HepG2 (cell line): ENCODE measurements around the gene APOC4. TPM values are rescaled to one million over a fixed set of nuclear protein-coding genes. Genes with fewer than 3 reads are reported as not detected.

Experiments used
- JDP2 ChIP-seq: sonication (generic); formaldehyde crosslinking; IDR thresholded peaks from 2 replicates; pipeline ENCODE4 v1.8.1; 2022; ENCODE audit warnings: missing genetic modification reagents, borderline replicate concordance
- KLF16 ChIP-seq, 2 experiments: sonication (generic) in 1 of 2; formaldehyde crosslinking in 1 of 2; IDR thresholded peaks; 2 replicates each; pipeline versions ENCODE4 v1.6.1 to v1.8.0; 2016 to 2023; ENCODE audit warnings: missing genetic modification reagents in 2 of 2, missing compliant biosample characterization in 1 of 2
- KMT2B ChIP-seq: IDR thresholded peaks from 2 replicates; pipeline ENCODE4 v1.6.1; 2016; ENCODE audit warnings: missing genetic modification reagents, missing compliant biosample characterization
- MIER3 ChIP-seq: IDR thresholded peaks from 2 replicates; pipeline ENCODE4 v1.6.1; 2016; ENCODE audit warnings: missing compliant biosample characterization, borderline replicate concordance
- RBM22 ChIP-seq: fragments of 200-400 bp; formaldehyde crosslinking; optimal IDR thresholded peaks from 2 replicates; pipeline ENCODE3; 2017; ENCODE audit warnings: mild to moderate bottlenecking, low read length, moderate library complexity
- REL ChIP-seq: sonication (generic); formaldehyde crosslinking; conservative IDR thresholded peaks from 2 replicates; pipeline ENCODE4 v1.8.0; 2022; ENCODE audit warnings: mild to moderate bottlenecking, missing genetic modification reagents, moderate library complexity
- STAT5B ChIP-seq: sonication (generic); formaldehyde crosslinking; IDR thresholded peaks from 2 replicates; pipeline ENCODE4 v1.4.0; 2020; ENCODE audit warnings: missing genetic modification reagents
- TARDBP ChIP-seq: sonication (generic); formaldehyde crosslinking; IDR thresholded peaks from 2 replicates; pipeline ENCODE4 v1.8.0; 2022; ENCODE audit warnings: mild to moderate bottlenecking, missing genetic modification reagents
- ZBTB21 ChIP-seq: sonication (generic); formaldehyde crosslinking; IDR thresholded peaks from 2 replicates; pipeline ENCODE4 v1.4.0; 2020; ENCODE audit warnings: missing genetic modification reagents
- ZBTB34 ChIP-seq: sonication (generic); formaldehyde crosslinking; IDR thresholded peaks from 2 replicates; pipeline ENCODE4 v1.8.0; 2022; ENCODE audit warnings: mild to moderate bottlenecking, missing genetic modification reagents
- ZNF550 ChIP-seq: sonication (generic); formaldehyde crosslinking; IDR thresholded peaks from 2 replicates; pipeline ENCODE4 v1.4.0; 2020; ENCODE audit warnings: mild to moderate bottlenecking, missing genetic modification reagents, borderline replicate concordance
- ZNF607 ChIP-seq: sonication (generic); formaldehyde crosslinking; IDR thresholded peaks from 2 replicates; pipeline ENCODE4 v1.5.1; 2020; ENCODE audit warnings: missing genetic modification reagents, mild to moderate bottlenecking, borderline replicate concordance
- ZNF678 ChIP-seq: sonication (generic); formaldehyde crosslinking; IDR thresholded peaks from 2 replicates; pipeline ENCODE4 v1.4.0; 2020; ENCODE audit warnings: mild to moderate bottlenecking, missing genetic modification reagents
- polyA plus RNA-seq, 8 experiments: library from polyadenylated mRNA; depleted of rRNA in 3 of 8; stranded (reverse) in 7 of 8; unstranded in 1 of 8; fragments of >200 nt; fragmentation: Illumina TruSeq in 4 of 8; extraction: Trizol in 4 of 8; gene quantifications; 2 replicates each; pipeline versions ENCODE4 v1.2.1 to v1.2.3, GENCODE V29; 2011 to 2016; ENCODE audit warnings: low read depth in 4 of 8, missing spikeins in 1 of 8, mixed read lengths in 1 of 8; ENCODE audit not compliant: insufficient read depth in 1 of 8
- total RNA-seq, 5 experiments: library from RNA; depleted of rRNA; stranded (reverse); fragments of >200 nt; fragmentation: Illumina TruSeq; extraction: Trizol; gene quantifications; 2 replicates each; pipeline ENCODE4 v1.2.3, GENCODE V29; 2016; ENCODE audit warnings: low read depth in 1 of 5
- TF ChIP-seq, protein P1 (sequence below): sonication (generic); formaldehyde crosslinking; IDR thresholded peaks from 2 replicates; pipeline ENCODE4 v1.5.1; 2020; ENCODE audit warnings: missing genetic modification reagents, mild to moderate bottlenecking, borderline replicate concordance
- TF ChIP-seq, protein P2 (sequence below): fragments of 450-650 bp; IDR thresholded peaks from 2 replicates; pipeline ENCODE4 v1.6.1; 2017; ENCODE audit warnings: mild to moderate bottlenecking
- TF ChIP-seq, protein P3 (sequence below): IDR thresholded peaks from 2 replicates; pipeline ENCODE4 v1.6.1; 2012; ENCODE audit warnings: low read depth, low read length, improper control_type of control experiment
- TF ChIP-seq, protein P4 (sequence below): sonication (generic); formaldehyde crosslinking; IDR thresholded peaks from 2 replicates; pipeline ENCODE4 v1.5.0; 2020; ENCODE audit warnings: mild to moderate bottlenecking, missing genetic modification reagents

The APOC4 gene
- total and polyA plus RNA-seq, 2 of the 13 experiments (the other 11 are each of a cell fraction or from before 2014, with no cell fraction given), result 0.46 TPM; not detected in 1

DNA sequence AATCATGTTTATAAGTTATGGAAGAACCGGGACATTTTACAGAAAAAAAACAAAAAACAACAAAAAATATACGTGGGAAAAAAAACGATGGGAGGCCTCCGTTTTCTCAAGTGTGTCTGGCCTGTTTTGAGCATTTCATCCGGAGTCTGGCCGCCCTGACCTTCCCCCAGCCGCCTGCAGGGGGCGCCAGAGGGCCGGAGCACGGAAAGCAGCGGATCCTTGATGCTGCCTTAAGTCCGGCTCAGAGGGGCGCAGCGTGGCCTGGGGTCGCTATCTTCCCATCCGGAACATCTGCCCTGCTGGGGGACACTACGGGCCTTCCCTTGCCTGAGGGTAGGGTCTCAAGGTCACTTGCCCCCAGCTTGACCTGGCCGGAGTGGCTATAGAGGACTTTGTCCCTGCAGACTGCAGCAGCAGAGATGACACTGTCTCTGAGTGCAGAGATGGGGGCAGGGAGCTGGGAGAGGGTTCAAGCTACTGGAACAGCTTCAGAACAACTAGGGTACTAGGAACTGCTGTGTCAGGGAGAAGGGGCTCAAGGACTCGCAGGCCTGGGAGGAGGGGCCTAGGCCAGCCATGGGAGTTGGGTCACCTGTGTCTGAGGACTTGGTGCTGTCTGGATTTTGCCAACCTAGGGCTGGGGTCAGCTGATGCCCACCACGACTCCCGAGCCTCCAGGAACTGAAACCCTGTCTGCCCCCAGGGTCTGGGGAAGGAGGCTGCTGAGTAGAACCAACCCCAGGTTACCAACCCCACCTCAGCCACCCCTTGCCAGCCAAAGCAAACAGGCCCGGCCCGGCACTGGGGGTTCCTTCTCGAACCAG, 38.2 kb upstream of the APOC4 start (continued):
- TF ChIP-seq, protein P1, sequence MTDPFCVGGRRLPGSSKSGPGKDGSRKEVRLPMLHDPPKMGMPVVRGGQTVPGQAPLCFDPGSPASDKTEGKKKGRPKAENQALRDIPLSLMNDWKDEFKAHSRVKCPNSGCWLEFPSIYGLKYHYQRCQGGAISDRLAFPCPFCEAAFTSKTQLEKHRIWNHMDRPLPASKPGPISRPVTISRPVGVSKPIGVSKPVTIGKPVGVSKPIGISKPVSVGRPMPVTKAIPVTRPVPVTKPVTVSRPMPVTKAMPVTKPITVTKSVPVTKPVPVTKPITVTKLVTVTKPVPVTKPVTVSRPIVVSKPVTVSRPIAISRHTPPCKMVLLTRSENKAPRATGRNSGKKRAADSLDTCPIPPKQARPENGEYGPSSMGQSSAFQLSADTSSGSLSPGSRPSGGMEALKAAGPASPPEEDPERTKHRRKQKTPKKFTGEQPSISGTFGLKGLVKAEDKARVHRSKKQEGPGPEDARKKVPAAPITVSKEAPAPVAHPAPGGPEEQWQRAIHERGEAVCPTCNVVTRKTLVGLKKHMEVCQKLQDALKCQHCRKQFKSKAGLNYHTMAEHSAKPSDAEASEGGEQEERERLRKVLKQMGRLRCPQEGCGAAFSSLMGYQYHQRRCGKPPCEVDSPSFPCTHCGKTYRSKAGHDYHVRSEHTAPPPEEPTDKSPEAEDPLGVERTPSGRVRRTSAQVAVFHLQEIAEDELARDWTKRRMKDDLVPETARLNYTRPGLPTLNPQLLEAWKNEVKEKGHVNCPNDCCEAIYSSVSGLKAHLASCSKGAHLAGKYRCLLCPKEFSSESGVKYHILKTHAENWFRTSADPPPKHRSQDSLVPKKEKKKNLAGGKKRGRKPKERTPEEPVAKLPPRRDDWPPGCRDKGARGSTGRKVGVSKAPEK (CRISPR knock-in tag), result peak; percentile 69; the same call in 1 of the 2 replicates
- TF ChIP-seq KMT2B (CRISPR knock-in tag), result peak; percentile 41
- TF ChIP-seq MIER3 (CRISPR knock-in tag), result peak; percentile 75; the same call in 1 of the 2 replicates
- TF ChIP-seq ZBTB34 (CRISPR knock-in tag), result 0 out of 2 replicates have a peak, but pooled peaks have one; percentile 39
- TF ChIP-seq TARDBP (CRISPR knock-in tag), result peak; percentile 92
- TF ChIP-seq ZNF678 (CRISPR knock-in tag), result no peak
- no peak for TF ChIP-seq REL (CRISPR knock-in tag)
- no peak for TF ChIP-seq ZNF607 (CRISPR knock-in tag)
- TF ChIP-seq, protein P2, sequence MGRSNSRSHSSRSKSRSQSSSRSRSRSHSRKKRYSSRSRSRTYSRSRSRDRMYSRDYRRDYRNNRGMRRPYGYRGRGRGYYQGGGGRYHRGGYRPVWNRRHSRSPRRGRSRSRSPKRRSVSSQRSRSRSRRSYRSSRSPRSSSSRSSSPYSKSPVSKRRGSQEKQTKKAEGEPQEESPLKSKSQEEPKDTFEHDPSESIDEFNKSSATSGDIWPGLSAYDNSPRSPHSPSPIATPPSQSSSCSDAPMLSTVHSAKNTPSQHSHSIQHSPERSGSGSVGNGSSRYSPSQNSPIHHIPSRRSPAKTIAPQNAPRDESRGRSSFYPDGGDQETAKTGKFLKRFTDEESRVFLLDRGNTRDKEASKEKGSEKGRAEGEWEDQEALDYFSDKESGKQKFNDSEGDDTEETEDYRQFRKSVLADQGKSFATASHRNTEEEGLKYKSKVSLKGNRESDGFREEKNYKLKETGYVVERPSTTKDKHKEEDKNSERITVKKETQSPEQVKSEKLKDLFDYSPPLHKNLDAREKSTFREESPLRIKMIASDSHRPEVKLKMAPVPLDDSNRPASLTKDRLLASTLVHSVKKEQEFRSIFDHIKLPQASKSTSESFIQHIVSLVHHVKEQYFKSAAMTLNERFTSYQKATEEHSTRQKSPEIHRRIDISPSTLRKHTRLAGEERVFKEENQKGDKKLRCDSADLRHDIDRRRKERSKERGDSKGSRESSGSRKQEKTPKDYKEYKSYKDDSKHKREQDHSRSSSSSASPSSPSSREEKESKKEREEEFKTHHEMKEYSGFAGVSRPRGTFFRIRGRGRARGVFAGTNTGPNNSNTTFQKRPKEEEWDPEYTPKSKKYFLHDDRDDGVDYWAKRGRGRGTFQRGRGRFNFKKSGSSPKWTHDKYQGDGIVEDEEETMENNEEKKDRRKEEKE, result no peak
- TF ChIP-seq, protein P3, sequence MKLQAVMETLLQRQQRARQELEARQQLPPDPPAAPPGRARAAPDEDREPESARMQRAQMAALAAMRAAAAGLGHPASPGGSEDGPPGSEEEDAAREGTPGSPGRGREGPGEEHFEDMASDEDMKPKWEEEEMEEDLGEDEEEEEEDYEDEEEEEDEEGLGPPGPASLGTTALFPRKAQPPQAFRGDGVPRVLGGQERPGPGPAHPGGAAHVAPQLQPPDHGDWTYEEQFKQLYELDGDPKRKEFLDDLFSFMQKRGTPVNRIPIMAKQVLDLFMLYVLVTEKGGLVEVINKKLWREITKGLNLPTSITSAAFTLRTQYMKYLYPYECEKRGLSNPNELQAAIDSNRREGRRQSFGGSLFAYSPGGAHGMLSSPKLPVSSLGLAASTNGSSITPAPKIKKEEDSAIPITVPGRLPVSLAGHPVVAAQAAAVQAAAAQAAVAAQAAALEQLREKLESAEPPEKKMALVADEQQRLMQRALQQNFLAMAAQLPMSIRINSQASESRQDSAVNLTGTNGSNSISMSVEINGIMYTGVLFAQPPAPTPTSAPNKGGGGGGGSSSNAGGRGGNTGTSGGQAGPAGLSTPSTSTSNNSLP, result no peak
- TF ChIP-seq KLF16 (CRISPR knock-in tag; IDR thresholded peaks at IDR 0.05), result peak in 1 of 2 experiments; percentile 91; a peak in 2 of 4 replicates
- TF ChIP-seq, protein P4, sequence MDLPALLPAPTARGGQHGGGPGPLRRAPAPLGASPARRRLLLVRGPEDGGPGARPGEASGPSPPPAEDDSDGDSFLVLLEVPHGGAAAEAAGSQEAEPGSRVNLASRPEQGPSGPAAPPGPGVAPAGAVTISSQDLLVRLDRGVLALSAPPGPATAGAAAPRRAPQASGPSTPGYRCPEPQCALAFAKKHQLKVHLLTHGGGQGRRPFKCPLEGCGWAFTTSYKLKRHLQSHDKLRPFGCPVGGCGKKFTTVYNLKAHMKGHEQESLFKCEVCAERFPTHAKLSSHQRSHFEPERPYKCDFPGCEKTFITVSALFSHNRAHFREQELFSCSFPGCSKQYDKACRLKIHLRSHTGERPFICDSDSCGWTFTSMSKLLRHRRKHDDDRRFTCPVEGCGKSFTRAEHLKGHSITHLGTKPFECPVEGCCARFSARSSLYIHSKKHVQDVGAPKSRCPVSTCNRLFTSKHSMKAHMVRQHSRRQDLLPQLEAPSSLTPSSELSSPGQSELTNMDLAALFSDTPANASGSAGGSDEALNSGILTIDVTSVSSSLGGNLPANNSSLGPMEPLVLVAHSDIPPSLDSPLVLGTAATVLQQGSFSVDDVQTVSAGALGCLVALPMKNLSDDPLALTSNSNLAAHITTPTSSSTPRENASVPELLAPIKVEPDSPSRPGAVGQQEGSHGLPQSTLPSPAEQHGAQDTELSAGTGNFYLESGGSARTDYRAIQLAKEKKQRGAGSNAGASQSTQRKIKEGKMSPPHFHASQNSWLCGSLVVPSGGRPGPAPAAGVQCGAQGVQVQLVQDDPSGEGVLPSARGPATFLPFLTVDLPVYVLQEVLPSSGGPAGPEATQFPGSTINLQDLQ (CRISPR knock-in tag), result no peak
- TF ChIP-seq RBM22, result peak; percentile 98
- no peak for TF ChIP-seq ZNF550 (CRISPR knock-in tag)
- no peak for TF ChIP-seq JDP2
- no peak; the same call in 1 of the 2 replicates for TF ChIP-seq STAT5B (CRISPR knock-in tag)
- no peak for TF ChIP-seq ZBTB21 (CRISPR knock-in tag)
